ENCODE data around the gene CNPY4.
"Not testable (repeated sequence)": the region's sequence is repeated elsewhere in the genome, so short reads cannot be mapped to it uniquely, and the experiment has no call there.

CNPY4 gene

GRCh38 chr7:100119970-100120732, 717 bp downstream of the CNPY4 start:
- Histone ChIP-seq H3K9ac (ENCODE audit: low read depth, low read length) (peak overlapping the region; percentile 73), H3K4me1 (ENCODE audit: insufficient read depth, low read length) (peaks cover 11% of the 10 kb centered on the region; the same call in 1 of the 2 replicates), H3K9me3 (ENCODE audit: control insufficient read depth, insufficient read depth, low read length) (no peaks in the 10 kb centered on the region), H3K36me3 (ENCODE audit: insufficient read depth, low read length) (no peaks in the 10 kb centered on the region)

- Histone ChIP-seq H3K9ac (ENCODE audit: low read depth, low read length) (peak overlapping the region; percentile 73; the same call in 1 of the 2 replicates), H3K4me1 (ENCODE audit: insufficient read depth, low read length) (peaks cover 11% of the 10 kb centered on the region; the same call in 1 of the 2 replicates)
Observed at GRCh38 chr7:100120733-100121036, 1.3 kb downstream of the CNPY4 start.

GRCh38 chr7:100122067-100122466, 2.6 kb downstream of the CNPY4 start:
- Histone ChIP-seq H3K36me3 (ENCODE audit: insufficient read depth, low read length) (no peaks in the 10 kb centered on the region), H3K4me1 (ENCODE audit: insufficient read depth, low read length) (peaks cover 11% of the 10 kb centered on the region; the same call in 1 of the 2 replicates), H3K9me3 (ENCODE audit: control insufficient read depth, insufficient read depth, low read length) (no peaks in the 10 kb centered on the region), H3K9ac (ENCODE audit: low read depth, low read length) (no peak overlapping the region)

More at GRCh38 chr7:100120733-100121036, 1.3 kb downstream of the CNPY4 start:
- Histone ChIP-seq H3K36me3 (ENCODE audit: insufficient read depth, low read length) (no peaks in the 10 kb centered on the region), H3K9me3 (ENCODE audit: control insufficient read depth, insufficient read depth, low read length) (no peaks in the 10 kb centered on the region)

- Histone ChIP-seq H3K4me1 (ENCODE audit: insufficient read depth, low read length) (peaks cover 11% of the 10 kb centered on the region; the same call in 1 of the 2 replicates), H3K9me3 (ENCODE audit: control insufficient read depth, insufficient read depth, low read length) (no peaks in the 10 kb centered on the region), H3K9ac (ENCODE audit: low read depth, low read length) (no peak overlapping the region), H3K36me3 (ENCODE audit: insufficient read depth, low read length) (no peaks in the 10 kb centered on the region)
Observed at GRCh38 chr7:100122568-100122967, 3.1 kb downstream of the CNPY4 start.

DNA sequence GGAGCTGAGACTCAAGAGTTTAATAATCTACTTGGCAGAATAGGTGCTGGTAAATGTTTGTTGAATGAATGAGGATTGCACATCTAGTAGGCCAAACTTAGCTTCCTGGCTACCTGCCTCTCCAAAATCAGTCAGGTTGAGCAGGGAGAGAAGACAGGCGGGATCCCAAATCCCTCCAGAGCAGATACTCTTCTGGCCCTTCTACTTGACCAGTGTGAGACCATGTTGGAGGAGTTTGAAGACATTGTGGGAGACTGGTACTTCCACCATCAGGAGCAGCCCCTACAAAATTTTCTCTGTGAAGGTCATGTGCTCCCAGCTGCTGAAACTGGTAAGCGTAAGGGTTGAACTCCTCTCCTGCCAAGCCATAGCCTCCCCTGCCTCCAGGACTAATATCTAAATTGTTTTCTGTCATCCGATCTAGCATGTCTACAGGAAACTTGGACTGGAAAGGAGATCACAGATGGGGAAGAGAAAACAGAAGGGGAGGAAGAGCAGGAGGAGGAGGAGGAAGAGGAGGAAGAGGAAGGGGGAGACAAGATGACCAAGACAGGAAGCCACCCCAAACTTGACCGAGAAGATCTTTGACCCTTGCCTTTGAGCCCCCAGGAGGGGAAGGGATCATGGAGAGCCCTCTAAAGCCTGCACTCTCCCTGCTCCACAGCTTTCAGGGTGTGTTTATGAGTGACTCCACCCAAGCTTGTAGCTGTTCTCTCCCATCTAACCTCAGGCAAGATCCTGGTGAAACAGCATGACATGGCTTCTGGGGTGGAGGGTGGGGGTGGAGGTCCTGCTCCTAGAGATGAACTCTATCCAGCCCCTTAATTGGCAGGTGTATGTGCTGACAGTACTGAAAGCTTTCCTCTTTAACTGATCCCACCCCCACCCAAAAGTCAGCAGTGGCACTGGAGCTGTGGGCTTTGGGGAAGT, 5.1 kb downstream of the CNPY4 start:
- peaks cover 15% of the 10 kb centered on the region; the same call in 1 of the 2 replicates for H3K4me1 ChIP-seq (ENCODE audit: insufficient read depth, low read length)
- no peaks in the 10 kb centered on the region for H3K9me3 ChIP-seq (ENCODE audit: control insufficient read depth, insufficient read depth, low read length)
- H3K36me3 ChIP-seq (ENCODE audit: insufficient read depth, low read length): no peaks in the 10 kb centered on the region
- H3K9ac ChIP-seq (ENCODE audit: low read depth, low read length): no peak overlapping the region

- Histone ChIP-seq H3K4me1 (ENCODE audit: insufficient read depth, low read length) (0 out of 2 replicates have a peak, but pooled peaks cover 10% of the 10 kb centered on the region), H3K36me3 (ENCODE audit: insufficient read depth, low read length) (no peaks in the 10 kb centered on the region), H3K9me3 (ENCODE audit: control insufficient read depth, insufficient read depth, low read length) (no peaks in the 10 kb centered on the region), H3K9ac (ENCODE audit: low read depth, low read length) (peak overlapping the region; percentile 88)
Observed at GRCh38 chr7:100126239-100126930, 7.0 kb downstream of the CNPY4 start.

DNA sequence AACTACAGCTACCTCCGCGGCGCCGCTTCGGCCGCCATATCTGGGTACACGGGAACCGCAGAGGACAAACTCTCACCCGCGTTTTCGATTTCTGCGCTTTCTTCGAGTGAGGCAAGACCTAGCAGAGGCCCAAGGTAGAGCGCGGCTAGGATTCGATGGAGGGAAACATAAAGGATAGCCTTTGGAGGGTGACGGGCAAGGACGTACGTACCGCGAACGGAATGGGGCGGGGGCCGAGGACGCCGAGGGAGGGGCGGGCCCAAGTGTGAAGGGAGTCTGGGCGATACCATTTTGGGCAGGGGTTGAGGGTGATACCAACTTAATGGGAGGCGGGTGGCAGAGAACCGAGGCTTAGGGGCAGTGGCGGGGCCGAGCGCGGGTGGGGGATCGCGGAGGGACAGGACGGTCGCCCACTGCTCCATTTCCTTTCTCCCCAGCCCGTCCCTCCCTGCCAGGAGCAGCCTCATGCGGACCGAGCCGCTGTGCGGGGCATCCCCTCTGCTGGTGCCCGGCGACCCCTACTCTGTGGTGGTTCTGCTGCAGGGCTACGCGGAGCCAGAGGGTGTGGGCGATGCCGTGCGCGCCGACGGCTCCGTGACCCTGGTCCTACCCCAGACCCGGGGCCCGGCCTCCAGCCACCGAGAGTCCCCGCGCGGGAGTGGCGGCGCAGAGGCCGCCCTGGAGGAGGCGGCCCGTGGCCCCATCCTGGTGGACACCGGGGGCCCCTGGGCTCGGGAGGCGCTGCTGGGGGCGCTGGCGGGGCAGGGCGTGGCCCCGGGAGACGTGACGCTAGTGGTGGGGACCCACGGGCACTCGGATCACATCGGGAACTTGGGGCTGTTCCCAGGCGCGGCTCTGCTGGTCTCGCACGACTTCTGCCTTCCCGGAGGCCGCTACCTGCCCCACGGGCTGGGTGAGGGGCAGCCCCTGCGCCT, 7.8 kb downstream of the CNPY4 start, which contains the start of gene MBLAC1:
TSS of gene MBLAC1 (plus strand) at position 37 of the 935 bp plus-strand sequence. CDS start at position 466, 429 bp downstream.
- H3K36me3 ChIP-seq (ENCODE audit: insufficient read depth, low read length): no peaks in the 10 kb centered on the region
- H3K9me3 ChIP-seq (ENCODE audit: control insufficient read depth, insufficient read depth, low read length): no peaks in the 10 kb centered on the region
- 0 out of 2 replicates have a peak, but pooled peaks cover 7% of the 10 kb centered on the region for H3K4me1 ChIP-seq (ENCODE audit: insufficient read depth, low read length)
- peak within 1 kb of the TSS; percentile 88 for H3K9ac ChIP-seq (ENCODE audit: low read depth, low read length)

DNA sequence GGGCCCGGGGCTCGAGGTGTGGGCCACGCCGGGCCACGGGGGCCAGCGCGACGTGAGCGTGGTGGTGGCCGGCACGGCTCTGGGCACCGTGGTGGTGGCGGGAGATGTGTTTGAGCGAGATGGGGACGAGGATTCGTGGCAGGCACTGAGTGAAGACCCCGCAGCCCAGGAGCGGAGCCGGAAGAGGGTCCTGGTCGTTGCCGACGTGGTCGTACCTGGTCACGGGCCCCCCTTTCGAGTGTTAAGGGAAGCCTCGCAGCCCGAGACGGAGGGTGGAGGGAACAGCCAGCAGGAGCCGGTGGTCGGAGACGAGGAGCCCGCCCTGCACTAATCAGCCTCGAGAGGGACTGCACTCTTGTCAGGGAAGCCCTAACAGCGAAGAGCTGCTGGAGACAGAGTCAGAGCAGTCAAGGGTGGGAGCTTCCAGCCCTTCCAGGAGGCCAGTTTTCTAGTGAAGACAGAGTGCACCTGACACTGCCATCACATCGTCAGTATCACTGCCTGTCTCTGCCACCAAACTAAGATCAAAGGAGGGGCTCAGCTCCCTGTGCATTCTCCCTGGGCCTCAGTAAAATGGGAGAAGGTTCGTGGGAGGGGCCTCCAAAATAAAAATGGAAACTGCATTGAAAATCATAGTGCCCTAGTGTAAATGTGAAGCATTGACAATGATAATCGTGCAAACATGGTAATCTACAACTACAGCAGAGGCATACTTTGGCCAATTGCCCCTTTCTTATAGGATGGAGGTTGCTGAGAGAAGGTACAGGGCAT, 8.6 kb downstream of the CNPY4 start:
- Histone ChIP-seq H3K4me1 (ENCODE audit: insufficient read depth, low read length) (0 out of 2 replicates have a peak, but pooled peaks cover 7% of the 10 kb centered on the region), H3K36me3 (ENCODE audit: insufficient read depth, low read length) (no peaks in the 10 kb centered on the region), H3K9ac (ENCODE audit: low read depth, low read length) (peak overlapping the region; percentile 88), H3K9me3 (ENCODE audit: control insufficient read depth, insufficient read depth, low read length) (no peaks in the 10 kb centered on the region)

GRCh38 chr7:100128637-100128963, 9.2 kb downstream of the CNPY4 start:
- Histone ChIP-seq H3K36me3 (ENCODE audit: insufficient read depth, low read length) (no peaks in the 10 kb centered on the region), H3K4me1 (ENCODE audit: insufficient read depth, low read length) (0 out of 2 replicates have a peak, but pooled peaks cover 7% of the 10 kb centered on the region), H3K9ac (ENCODE audit: low read depth, low read length) (no peak overlapping the region), H3K9me3 (ENCODE audit: control insufficient read depth, insufficient read depth, low read length) (no peaks in the 10 kb centered on the region)

DNA sequence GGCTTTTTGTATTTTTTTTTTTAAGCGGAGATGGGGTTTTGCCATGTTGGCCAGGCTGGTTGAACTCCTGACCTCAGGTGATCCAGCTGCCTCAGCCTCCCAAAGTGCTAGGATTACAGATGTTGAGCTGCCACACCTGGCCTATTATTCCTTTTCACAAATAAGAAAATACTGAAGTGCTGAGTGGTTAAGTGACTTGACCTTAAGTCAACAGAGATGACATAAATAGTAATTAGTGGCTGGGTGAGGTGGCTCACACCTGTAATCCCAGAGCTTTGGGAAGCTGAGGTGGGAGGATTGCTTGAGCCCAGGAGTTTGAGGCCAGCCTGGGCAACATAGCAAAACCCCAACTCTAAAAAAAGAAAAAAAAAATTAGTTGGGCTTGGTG, 10.8 kb downstream of the CNPY4 start:
- not testable (repeated sequence) for H3K36me3 ChIP-seq (ENCODE audit: insufficient read depth, low read length); H3K4me1 ChIP-seq (ENCODE audit: insufficient read depth, low read length); H3K9ac ChIP-seq (ENCODE audit: low read depth, low read length); H3K9me3 ChIP-seq (ENCODE audit: control insufficient read depth, insufficient read depth, low read length)

DNA sequence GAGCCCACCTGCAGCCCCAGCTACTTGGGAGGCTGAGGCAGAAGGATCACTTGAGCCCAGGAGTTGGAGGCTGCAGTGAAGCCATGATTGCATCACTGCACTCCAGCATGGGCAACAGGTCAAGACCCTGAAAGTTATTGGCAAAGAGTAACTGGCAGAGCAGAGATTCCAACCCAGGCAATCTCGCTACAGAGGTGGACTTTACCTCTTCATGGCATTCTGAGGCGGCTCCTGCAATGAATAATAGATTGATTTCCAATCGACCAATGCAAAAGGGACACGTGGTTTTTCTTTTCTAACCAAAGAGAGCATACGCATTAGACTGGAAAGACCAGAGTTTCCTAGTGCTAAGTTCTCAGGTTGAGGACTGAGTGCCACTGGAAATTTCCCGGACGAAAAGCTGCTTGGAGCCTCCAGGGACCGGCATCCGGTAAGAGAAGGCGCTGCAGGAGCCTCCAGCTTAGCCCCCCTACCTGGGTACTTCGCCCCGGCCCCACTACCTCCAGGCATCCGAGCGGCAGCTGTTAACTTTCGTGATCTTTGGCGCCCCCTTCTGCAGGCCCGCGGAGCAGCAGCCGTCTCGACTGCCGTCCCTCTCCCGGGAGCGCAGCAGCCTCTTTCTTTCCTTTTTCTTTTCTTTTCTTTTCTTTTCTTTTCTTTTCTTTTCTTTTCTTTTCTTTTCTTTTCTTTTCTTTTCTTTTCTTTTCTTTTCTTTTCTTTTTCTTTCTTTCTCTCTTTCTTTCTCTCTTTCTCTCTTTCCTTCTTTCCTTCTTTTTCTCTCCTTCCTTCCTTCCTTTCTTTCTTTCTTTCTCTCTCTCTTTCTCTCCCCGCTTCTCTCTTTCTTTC, 11.4 kb downstream of the CNPY4 start:
- peak overlapping the region; percentile 14; the same call in 1 of the 2 replicates for H3K9ac ChIP-seq (ENCODE audit: low read depth, low read length)
- no peaks in the 10 kb centered on the region for H3K9me3 ChIP-seq (ENCODE audit: control insufficient read depth, insufficient read depth, low read length)

DNA sequence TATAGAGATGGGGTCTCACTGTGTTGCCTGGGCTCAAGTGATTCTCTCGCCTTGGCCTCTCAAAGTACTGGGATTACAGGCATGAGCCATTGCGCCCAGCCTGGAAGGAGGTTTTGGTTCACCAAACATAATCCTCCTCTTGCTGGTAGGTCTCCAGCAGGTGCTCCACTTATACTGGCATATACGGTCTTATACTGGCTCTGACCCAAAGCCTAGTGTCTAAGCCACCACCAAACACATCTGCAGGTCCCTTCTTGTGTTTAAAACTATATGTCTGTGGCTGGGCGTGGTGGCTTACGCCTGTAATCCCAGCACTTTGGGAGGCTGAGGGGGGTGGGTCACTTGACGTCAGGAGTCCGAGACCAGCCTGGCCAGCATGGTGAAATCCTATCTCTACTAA, 12.7 kb downstream of the CNPY4 start:
- H3K4me1 ChIP-seq (ENCODE audit: insufficient read depth, low read length): 0 out of 2 replicates have a peak, but pooled peaks cover 7% of the 10 kb centered on the region
- H3K9ac ChIP-seq (ENCODE audit: low read depth, low read length): no peak overlapping the region
- H3K9me3 ChIP-seq (ENCODE audit: control insufficient read depth, insufficient read depth, low read length): no peaks in the 10 kb centered on the region
- no peaks in the 10 kb centered on the region for H3K36me3 ChIP-seq (ENCODE audit: insufficient read depth, low read length)

More for the DNA sequence above, 11.4 kb downstream of the CNPY4 start:
- Histone ChIP-seq H3K4me1 (ENCODE audit: insufficient read depth, low read length) (0 out of 2 replicates have a peak, but pooled peaks cover 7% of the 10 kb centered on the region), H3K36me3 (ENCODE audit: insufficient read depth, low read length) (no peaks in the 10 kb centered on the region)
